ENCODE data around the gene FCN1.
"Not testable (repeated sequence)": the region's sequence is repeated elsewhere in the genome, so short reads cannot be mapped to it uniquely, and the experiment has no call there.

FCN1 gene

GRCh38 chr9:134870746-134871662, 46.7 kb downstream of the FCN1 start:
- no peak for DNase-seq

- DNase-seq: no peak
Observed at GRCh38 chr9:134870301-134870694, 47.4 kb downstream of the FCN1 start.

- DNase-seq: no peak
Observed at GRCh38 chr9:134869554-134870300, 48.0 kb downstream of the FCN1 start.

GRCh38 chr9:134868751-134869553, 48.8 kb downstream of the FCN1 start:
- DNase-seq: no peak

- no peak for DNase-seq
Observed at GRCh38 chr9:134867917-134868750, 49.6 kb downstream of the FCN1 start.

GRCh38 chr9:134864821-134865190, 52.9 kb downstream of the FCN1 start:
- DNase-seq: no peak

GRCh38 chr9:134863941-134864820, 53.5 kb downstream of the FCN1 start:
- no peak for DNase-seq

- DNase-seq: no peak
Observed at GRCh38 chr9:134863306-134863902, 54.3 kb downstream of the FCN1 start.

GRCh38 chr9:134861595-134862334, 55.9 kb downstream of the FCN1 start:
- DNase-seq: no peak

GRCh38 chr9:134860510-134860909, 57.2 kb downstream of the FCN1 start:
- no peak for DNase-seq

GRCh38 chr9:134858051-134858841, 59.5 kb downstream of the FCN1 start:
- no peak for DNase-seq

- DNase-seq: not testable (repeated sequence)
Observed at GRCh38 chr9:134857451-134857850, 60.3 kb downstream of the FCN1 start.

GRCh38 chr9:134855900-134856377, 61.8 kb downstream of the FCN1 start:
- DNase-seq: no peak
